ENCODE measurements around the gene SEMA3B.

DNA sequence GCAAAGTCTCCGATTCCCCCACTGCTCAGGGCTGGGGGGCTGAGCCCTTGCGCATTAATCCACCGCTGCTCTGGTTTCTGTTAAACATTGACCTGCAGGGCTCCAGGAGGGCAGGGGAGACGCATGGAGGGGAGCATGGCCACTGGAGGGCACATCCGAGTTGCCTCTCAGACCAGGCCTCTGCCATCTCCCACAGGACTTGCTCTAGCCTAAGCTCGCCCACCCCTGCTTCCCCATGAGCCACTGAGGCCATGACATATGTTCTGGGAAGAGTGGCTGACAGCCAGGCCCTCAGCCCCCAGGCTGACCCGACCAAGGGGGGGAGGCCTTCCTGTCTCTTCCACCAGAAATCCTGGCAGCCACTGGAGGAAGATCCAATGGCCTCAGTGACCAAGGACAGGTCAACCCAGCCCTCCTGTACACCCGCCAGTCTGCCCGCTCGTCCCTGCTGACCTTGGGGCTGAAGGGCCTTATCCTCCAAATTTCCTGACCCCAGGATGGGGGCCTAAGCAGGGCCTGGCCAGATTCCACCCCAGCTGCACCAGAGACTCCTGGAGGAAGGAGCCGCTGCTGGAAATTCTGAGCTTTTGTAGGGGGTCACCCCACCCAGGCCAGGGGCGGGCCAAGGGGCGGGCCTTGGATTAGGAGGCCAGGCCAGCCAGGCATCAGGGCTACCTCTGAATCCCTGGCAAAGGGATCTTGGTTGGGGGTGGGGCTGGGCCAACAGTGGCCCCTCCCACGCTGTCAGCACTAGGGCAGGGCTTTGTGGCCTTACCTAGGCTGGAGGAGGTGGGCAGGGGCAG, 34.3 kb downstream of the SEMA3B start, which contains the start of gene HYAL1:
- TF ChIP-seq POLR2A (IDR thresholded peaks at IDR 0.05) = no peak
- peak in 1 of 6 experiments; percentile 25 for TF ChIP-seq CTCF (IDR thresholded peaks at IDR 0.05)
